Renal cortex interstitium (tissue), 11 donors: Measurements from ENCODE around the gene PDE6H. TPM values are rescaled to one million over a fixed set of nuclear protein-coding genes. Genes with fewer than 3 reads are reported as not detected.

Experiments
- DNase-seq, 11 donors: peaks; one replicate each; pipeline ENCODE4 v3.0.0-alpha.2; 2013; ENCODE audit warnings: low read depth in 9 of 11, low spot score in 4 of 11; ENCODE audit errors: extremely low read depth in 1 of 11
- polyA plus RNA-seq, 3 donors: library from polyadenylated mRNA; unstranded; fragments of 120-200 nt; gene quantifications; one replicate each; pipeline ENCODE4 v1.2.1, GENCODE V29; 2013; ENCODE audit not compliant: insufficient read length in 3 of 3

Gene PDE6H
- polyA plus RNA-seq, 3 donors: not detected

DNA sequence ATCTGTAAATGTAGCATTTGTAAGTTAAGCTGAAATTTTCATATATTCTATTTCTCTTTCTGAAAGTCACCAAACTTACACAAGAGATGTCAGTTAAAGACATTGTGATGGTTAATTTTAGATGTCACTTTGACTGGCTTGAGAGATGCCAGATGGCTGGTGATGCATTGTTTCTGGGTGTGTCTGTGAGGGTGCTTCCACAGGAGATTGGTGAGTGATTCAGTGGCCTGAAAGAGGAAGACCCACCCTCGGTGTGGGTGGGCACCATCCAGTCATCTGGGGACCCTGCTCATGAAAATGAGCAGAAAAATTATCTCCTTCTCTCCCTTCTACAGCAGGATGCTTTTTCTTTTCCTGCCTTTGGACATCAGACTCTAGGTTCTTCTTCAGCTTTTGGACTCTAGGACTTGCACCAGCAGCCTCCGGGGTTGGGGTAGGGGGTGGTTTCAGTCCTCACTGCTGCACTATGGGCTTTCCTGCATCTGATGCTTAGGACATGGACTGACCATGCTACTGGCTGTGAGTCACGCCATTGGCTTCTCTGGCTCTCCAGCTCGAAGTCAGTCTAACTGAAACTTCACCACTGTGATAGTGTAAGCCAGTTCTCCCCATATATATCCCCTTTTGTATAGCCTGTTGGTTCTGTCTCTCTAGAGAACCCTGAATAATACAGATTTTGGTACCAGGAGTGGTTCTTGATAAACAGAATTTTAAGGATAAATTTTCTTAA, 20.9 kb downstream of the PDE6H start:
- no peak for DNase-seq

GRCh38 chr12:14994610-14995009, 21.8 kb downstream of the PDE6H start:
- DNase-seq: no peak

DNA sequence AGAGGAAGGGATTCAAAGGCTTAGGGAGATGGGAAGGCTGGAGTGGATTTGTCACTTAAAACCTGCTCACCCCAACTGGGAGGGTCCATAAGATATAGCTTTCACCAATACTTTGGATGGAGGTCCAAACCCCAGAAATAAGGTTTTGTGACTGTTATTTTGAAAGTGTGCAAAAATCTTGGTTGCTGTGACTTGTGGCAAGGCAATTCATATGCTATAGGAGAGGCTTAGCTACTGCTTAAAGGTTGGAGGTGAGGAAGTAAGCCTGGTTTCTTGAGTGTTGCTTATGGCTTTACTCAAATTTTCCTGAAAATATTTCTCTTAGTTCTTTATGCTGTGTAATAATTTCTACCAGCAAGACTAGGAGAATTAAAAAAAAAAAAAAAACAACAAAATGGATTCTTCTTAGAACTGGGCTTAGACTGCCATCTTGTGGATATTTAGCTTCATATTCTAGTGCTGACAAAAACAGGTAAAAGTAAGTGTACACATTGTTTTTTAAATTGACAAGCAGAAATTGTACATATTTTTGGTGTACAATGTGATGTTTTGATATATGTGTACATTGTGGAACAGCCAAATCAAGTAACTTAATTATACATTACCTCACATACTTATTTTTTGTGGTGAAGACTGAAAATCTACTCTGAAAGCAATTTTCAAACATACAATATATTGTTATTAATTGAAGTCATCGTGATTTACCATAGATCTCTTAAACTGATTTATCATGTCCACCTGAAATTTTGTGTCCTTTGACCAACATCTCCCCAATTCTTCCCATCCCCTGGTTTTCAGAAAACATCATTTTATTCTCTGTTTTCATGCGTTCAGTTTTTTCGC, 23.0 kb downstream of the PDE6H start:
- peak in 9 of 11 donors; percentile 36 to 77 (median 59) for DNase-seq

- no peak for DNase-seq
Observed at GRCh38 chr12:14997998-14998397, 25.2 kb downstream of the PDE6H start.

- DNase-seq: peak in 6 of 11 donors; percentile 27 to 71 (median 58)
Observed at GRCh38 chr12:14999021-14999694, 26.3 kb downstream of the PDE6H start.

DNA sequence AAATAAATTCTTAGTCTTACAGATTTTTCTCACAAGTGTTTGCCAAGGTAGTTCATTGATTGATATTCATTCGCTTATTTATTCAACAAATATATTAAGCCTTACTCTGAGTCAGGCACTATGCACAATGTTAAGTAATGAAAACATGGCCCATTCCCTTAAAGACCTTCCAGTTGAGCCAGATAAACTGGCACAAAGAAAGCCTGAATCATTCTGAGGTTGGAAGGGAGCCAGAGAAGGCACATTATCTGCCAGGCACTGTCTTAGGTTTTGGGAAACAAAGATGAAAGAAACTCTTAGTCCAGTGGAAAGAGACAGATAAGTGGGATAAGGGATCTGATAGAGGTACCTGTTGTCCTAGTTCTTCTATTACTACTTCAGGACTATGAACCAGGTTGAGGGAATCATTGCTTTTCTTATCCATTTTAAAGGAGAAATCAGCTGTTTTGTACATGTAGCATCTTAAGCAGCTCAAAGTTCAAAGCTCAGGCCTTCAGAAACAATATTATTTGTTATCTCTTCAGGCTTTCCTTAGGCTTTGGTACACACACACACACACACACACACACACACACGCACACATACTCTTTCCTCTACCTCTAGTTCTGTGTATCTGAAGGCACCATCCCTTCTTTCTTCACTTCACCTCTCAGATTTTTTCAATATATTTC, 27.0 kb downstream of the PDE6H start:
- DNase-seq: no peak

- DNase-seq: no peak
Observed at GRCh38 chr12:15000575-15000974, 27.7 kb downstream of the PDE6H start.

DNA sequence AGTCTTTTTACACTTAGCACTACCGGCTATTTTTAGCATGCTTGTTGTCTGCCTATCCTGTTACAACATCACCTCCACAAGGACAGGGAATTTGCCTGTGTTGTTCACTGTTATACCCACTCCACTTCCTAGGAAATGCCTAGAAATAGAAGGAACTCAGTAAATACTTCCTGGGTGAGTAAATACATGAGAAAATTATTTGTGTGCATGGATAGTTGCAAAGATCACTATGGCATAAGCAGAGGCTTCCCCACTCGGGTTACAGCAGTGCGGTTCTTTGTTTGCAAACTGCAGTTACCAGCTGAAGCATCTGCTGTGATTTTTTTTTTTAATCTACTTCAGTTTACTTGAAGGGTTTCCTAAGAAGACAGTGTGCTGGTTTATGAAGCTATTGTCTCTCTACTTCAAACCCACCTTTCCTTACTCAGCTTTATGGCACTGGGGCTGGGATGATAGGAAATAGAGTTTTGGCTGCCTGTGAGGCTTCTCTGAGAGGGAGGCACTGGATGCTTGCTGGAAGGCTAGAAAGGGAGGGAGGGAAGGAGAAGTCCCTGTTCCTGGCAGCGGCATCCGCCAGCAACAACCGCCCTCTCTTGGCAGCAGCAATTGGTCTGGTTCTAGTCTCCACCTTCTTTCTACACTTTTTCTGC, 29.0 kb downstream of the PDE6H start:
- DNase-seq: no peak

DNA sequence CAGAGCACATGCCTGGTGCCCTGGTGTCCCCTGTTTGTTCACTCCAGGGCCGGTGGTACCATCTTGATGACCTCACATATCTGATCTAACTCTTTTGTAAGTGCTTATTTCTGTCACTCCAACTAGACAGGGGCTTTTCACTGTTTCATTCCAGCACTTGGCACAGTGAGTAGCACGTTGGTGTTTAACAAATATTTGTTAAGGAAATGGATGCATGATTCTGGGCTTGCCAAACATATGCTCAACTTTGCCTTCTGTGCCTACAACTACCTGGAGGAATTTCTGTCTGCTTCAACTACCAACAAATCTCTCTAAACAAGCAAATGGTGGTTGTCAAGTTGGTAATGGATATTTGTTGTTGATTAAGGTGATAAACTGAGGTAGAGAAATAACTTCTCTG, 31.6 kb downstream of the PDE6H start:
- DNase-seq: no peak

- DNase-seq: no peak
Observed at GRCh38 chr12:15005064-15005463, 32.2 kb downstream of the PDE6H start.

DNA sequence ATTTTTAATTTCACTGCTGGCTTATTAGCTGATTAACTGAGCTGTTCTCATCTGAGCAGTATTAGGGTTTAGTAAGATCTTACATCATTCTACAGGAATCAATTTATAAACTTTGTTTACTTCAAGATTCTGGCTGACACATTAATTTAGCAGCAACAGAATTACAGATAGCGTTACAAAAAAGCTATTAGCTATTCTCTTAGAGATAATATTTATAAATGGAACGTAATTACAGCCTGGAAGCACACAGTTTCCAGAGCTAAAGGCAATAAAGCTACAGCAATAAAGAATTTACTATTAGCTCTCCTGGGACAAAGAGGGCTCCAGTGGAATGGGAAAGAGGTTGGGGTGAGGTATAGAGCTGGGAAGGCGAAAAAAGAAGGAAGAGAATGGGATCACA, 34.7 kb downstream of the PDE6H start:
- no peak for DNase-seq

GRCh38 chr12:15011162-15011561, 38.3 kb downstream of the PDE6H start:
- no peak for DNase-seq

GRCh38 chr12:15013634-15014179, 40.9 kb downstream of the PDE6H start:
- no peak for DNase-seq

GRCh38 chr12:15014708-15015107, 41.9 kb downstream of the PDE6H start:
- DNase-seq: no peak

DNA sequence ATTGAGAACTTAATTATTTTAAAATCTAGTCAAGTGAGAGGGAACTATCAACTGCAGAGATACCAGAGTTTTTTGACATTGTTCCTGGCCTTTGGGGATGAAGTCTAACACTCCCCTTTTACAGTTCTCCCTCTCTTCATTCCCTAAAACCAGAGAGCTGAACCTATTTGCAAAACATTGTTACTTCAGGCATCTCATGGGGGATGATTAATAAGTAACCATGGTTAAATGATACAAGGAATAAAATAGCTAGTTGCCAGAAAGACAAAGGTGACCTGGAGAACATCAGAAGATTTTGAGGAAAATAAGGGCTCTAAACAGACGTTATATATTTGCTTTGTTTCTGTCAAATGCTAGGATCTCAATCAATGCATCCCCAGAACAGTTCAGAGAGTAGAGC, 42.3 kb downstream of the PDE6H start:
- no peak for DNase-seq

GRCh38 chr12:15020156-15020555, 47.3 kb downstream of the PDE6H start:
- no peak for DNase-seq
